Adipose tissue (tissue), 3 donors: ENCODE measurements around the gene GLB1L2. TPM values are rescaled to one million over a fixed set of nuclear protein-coding genes. Genes with fewer than 3 reads are reported as not detected.
"Not testable (repeated sequence)": the region's sequence is repeated elsewhere in the genome, so short reads cannot be mapped to it uniquely, and the experiment has no call there.

Experiments used
- H3K27ac ChIP-seq: one replicate; pipeline ENCODE4 v1.5.1; 2013; ENCODE audit warnings: low read depth, low read length
- WGBS, 3 donors: extraction: QIAGEN DNeasy Blood & Tissue Kit; methylation state at CpG; one replicate each; pipeline ENCODE4 v1.1.7; 2013; 5-methylcytosine and 5-hydroxymethylcytosine counted together
- polyA plus RNA-seq, 3 donors: library from polyadenylated mRNA; stranded (reverse); fragments of 200-250 nt; gene quantifications; one replicate each; pipeline ENCODE4 v1.2.3, GENCODE V29; 2013
- donor health status: healthy with polysubstance abuse.
- donor health status: Bipolar disorder and iron deficiency.
- donor health status: healthy.

The GLB1L2 gene
- polyA plus RNA-seq, 3 donors = 0.79 to 5.2 (median 1.3) TPM

- no peak overlapping the region for H3K27ac ChIP-seq
- WGBS, 3 donors = 89 to 94% (median 93%) methylated on average over 30 of the region's 30 CpGs
Measured at GRCh38 chr11:134342572-134343340, 11.0 kb downstream of the GLB1L2 start.

GRCh38 chr11:134343646-134344045, 11.9 kb downstream of the GLB1L2 start:
- no peak overlapping the region for H3K27ac ChIP-seq
- WGBS, 3 donors = 78 to 85% (median 83%) methylated on average over 15 of the region's 15 CpGs

GRCh38 chr11:134344497-134345236, 12.9 kb downstream of the GLB1L2 start:
- not testable (repeated sequence) for H3K27ac ChIP-seq
- WGBS, 3 donors = 83 to 87% (median 84%) methylated on average over 26 to 27 of the region's 28 CpGs

- 74 to 85% (median 79%) methylated on average over 4 of the region's 4 CpGs for WGBS, 3 donors
- H3K27ac ChIP-seq = no peak overlapping the region
Measured at GRCh38 chr11:134345237-134345550, 13.4 kb downstream of the GLB1L2 start.

- no peak overlapping the region for H3K27ac ChIP-seq
- 82 to 85% (median 83%) methylated on average over 22 of the region's 22 CpGs for WGBS, 3 donors
Measured at GRCh38 chr11:134346101-134346975, 14.6 kb downstream of the GLB1L2 start.

GRCh38 chr11:134346976-134347350, 15.2 kb downstream of the GLB1L2 start:
- 75 to 86% (median 77%) methylated on average over 5 of the region's 5 CpGs for WGBS, 3 donors
- H3K27ac ChIP-seq = no peak overlapping the region

GRCh38 chr11:134347441-134347840, 15.7 kb downstream of the GLB1L2 start:
- H3K27ac ChIP-seq = no peak overlapping the region
- WGBS, 3 donors = 82 to 91% (median 87%) methylated on average over 10 of the region's 10 CpGs

- 58 to 65% (median 61%) methylated on average over 6 of the region's 6 CpGs for WGBS, 3 donors
- no peak overlapping the region for H3K27ac ChIP-seq
Measured at GRCh38 chr11:134349109-134349801, 17.5 kb downstream of the GLB1L2 start.

- H3K27ac ChIP-seq = no peak overlapping the region
- 82 to 89% (median 85%) methylated on average over 10 of the region's 10 CpGs for WGBS, 3 donors
Measured at GRCh38 chr11:134349802-134350355, 18.1 kb downstream of the GLB1L2 start.

GRCh38 chr11:134350381-134350780, 18.6 kb downstream of the GLB1L2 start:
- 90 to 95% (median 93%) methylated on average over 9 of the region's 9 CpGs for WGBS, 3 donors
- no peak overlapping the region for H3K27ac ChIP-seq

- H3K27ac ChIP-seq = no peak overlapping the region
- 83 to 88% (median 85%) methylated on average over 2 of the region's 2 CpGs for WGBS, 3 donors
Measured at GRCh38 chr11:134352111-134352510, 20.3 kb downstream of the GLB1L2 start.

- WGBS, 3 donors = 46 to 71% (median 57%) methylated on average over 2 of the region's 2 CpGs
Measured at GRCh38 chr11:134355136-134355535, 23.3 kb downstream of the GLB1L2 start.

GRCh38 chr11:134355656-134356055, 23.9 kb downstream of the GLB1L2 start:
- H3K27ac ChIP-seq = no peak overlapping the region
- 74 to 87% (median 82%) methylated on average over 5 of the region's 5 CpGs for WGBS, 3 donors

More at GRCh38 chr11:134355136-134355535, 23.3 kb downstream of the GLB1L2 start:
- no peak overlapping the region for H3K27ac ChIP-seq

- no peak overlapping the region for H3K27ac ChIP-seq
- WGBS, 3 donors = 87 to 90% (median 89%) methylated on average over 21 of the region's 21 CpGs
Measured at GRCh38 chr11:134356656-134357544, 25.1 kb downstream of the GLB1L2 start.

GRCh38 chr11:134357545-134357839, 25.7 kb downstream of the GLB1L2 start:
- H3K27ac ChIP-seq = no peak overlapping the region
- WGBS, 3 donors = 86 to 91% (median 87%) methylated on average over 8 of the region's 8 CpGs

- no peak overlapping the region for H3K27ac ChIP-seq
- 88 to 91% (median 90%) methylated on average over 26 to 27 of the region's 27 CpGs for WGBS, 3 donors
Measured at GRCh38 chr11:134358165-134358855, 26.5 kb downstream of the GLB1L2 start.
